GM12878 (cell line): Measurements from ENCODE around the gene TLE2. TPM values are rescaled to one million over a fixed set of nuclear protein-coding genes. Genes with fewer than 3 reads are reported as not detected.

Source experiments
- E4F1 ChIP-seq: fragments of 450-650 bp; IDR thresholded peaks from 2 replicates; pipeline ENCODE4 v1.6.1; 2018; ENCODE audit warnings: borderline replicate concordance, mild to moderate bottlenecking; ENCODE audit not compliant: partially characterized antibody
- GATAD2B ChIP-seq: fragments of 450-650 bp; conservative IDR thresholded peaks from 2 replicates; pipeline ENCODE4 v1.6.1; 2017; ENCODE audit warnings: low read depth, mild to moderate bottlenecking, moderate library complexity
- IRF3 ChIP-seq: fragments of 450-650 bp; IDR thresholded peaks from 2 replicates; pipeline ENCODE4 v1.6.1; 2014; ENCODE audit warnings: mild to moderate bottlenecking
- IRF5 ChIP-seq: fragments of 450-650 bp; IDR thresholded peaks from 2 replicates; pipeline ENCODE4 v1.6.1; 2017; ENCODE audit warnings: borderline replicate concordance
- MAX ChIP-seq: IDR thresholded peaks from 2 replicates; pipeline ENCODE4 v1.6.1; 2012; ENCODE audit warnings: low read depth, low read length, improper control_type of control experiment
- MXI1 ChIP-seq: fragments of 150-350 bp; IDR thresholded peaks from 2 replicates; pipeline ENCODE4 v1.6.1; 2011; ENCODE audit warnings: low read depth, mild to moderate bottlenecking, inconsistent platforms, low read length, improper control_type of control experiment
- NKRF ChIP-seq: fragments of 450-650 bp; conservative IDR thresholded peaks from 2 replicates; pipeline ENCODE4 v1.6.1; 2017; ENCODE audit warnings: mild to moderate bottlenecking, moderate library complexity
- SKIL ChIP-seq: fragments of 450-650 bp; IDR thresholded peaks from 2 replicates; pipeline ENCODE4 v1.6.1; 2017; ENCODE audit warnings: mild to moderate bottlenecking, low read depth, inconsistent platforms; ENCODE audit not compliant: poor library complexity, severe bottlenecking
- SMAD5 ChIP-seq: IDR thresholded peaks from 2 replicates; pipeline ENCODE4 v1.6.1; 2016; ENCODE audit warnings: antibody characterized with exemption, low read depth
- SRF ChIP-seq, 2 experiments: IDR thresholded peaks; 2 replicates each; pipeline ENCODE4 v1.6.1; 2011; ENCODE audit warnings: low read depth in 2 of 2, low read length in 2 of 2, mild to moderate bottlenecking in 1 of 2, moderate library complexity in 1 of 2
- TAF1 ChIP-seq: IDR thresholded peaks from 2 replicates; pipeline ENCODE4 v1.6.1; 2011; ENCODE audit warnings: mild to moderate bottlenecking, low read depth, low read length, borderline replicate concordance
- ZNF592 ChIP-seq: fragments of 450-650 bp; IDR thresholded peaks from 2 replicates; pipeline ENCODE4 v1.6.1; 2017; ENCODE audit warnings: mild to moderate bottlenecking, moderate library complexity
- polyA plus RNA-seq, 11 experiments: library from polyadenylated mRNA; depleted of rRNA in 4 of 11; unstranded in 6 of 11; stranded (reverse) in 5 of 11; fragments of >200 nt; fragmentation: Nextera tagmentation in 4 of 11; fragmentation: Illumina TruSeq in 1 of 11; extraction: Ambion mirVana in 4 of 11; extraction: Trizol in 1 of 11; gene quantifications; 1 replicate in 1 of 11; 2 replicates in 10 of 11; pipeline versions ENCODE4 v1.2.1 to v1.2.3, GENCODE V29; 2011 to 2016; ENCODE audit warnings: inconsistent platforms in 2 of 11, missing spikeins in 2 of 11, low read depth in 1 of 11
- total RNA-seq, 4 experiments: library from RNA; depleted of rRNA in 3 of 4; stranded (reverse); fragments of >200 nt in 3 of 4; fragmentation: Illumina TruSeq in 1 of 4; extraction: Trizol in 1 of 4; gene quantifications; 2 replicates each; pipeline versions ENCODE4 v1.2.1 to v1.2.3, GENCODE V29; 2013 to 2021

The TLE2 gene
- total and polyA plus RNA-seq, 10 of the 15 experiments (the other 5 are each of a cell fraction or from before 2014, with no cell fraction given), result 0.05 to 0.21 (median 0.11) TPM; not detected in 5

- no peak for TF ChIP-seq ZNF592
- TF ChIP-seq TAF1, result 0 out of 2 replicates have a peak, but pooled peaks have one; percentile 37
- TF ChIP-seq SRF (IDR thresholded peaks at IDR 0.05; ENCODE audit: low read depth in 2 of 2, low read length in 2 of 2), result no peak
- TF ChIP-seq SMAD5, result no peak
- no peak for TF ChIP-seq IRF5
- no peak; the same call in 1 of the 2 replicates for TF ChIP-seq IRF3
- peak; percentile 93 for TF ChIP-seq MAX
- TF ChIP-seq NKRF, result peak; percentile 59; the same call in 1 of the 2 replicates
- TF ChIP-seq E4F1, result peak; percentile 48
- peak; percentile 71; the same call in 1 of the 2 replicates for TF ChIP-seq GATAD2B
- no peak for TF ChIP-seq SKIL
- TF ChIP-seq MXI1, result peak; percentile 90
Measured at GRCh38 chr19:2977001-2977745, 51.9 kb downstream of the TLE2 start, which contains the start of gene TLE6 (continued).
